HG03175 (cell line): ENCODE data around the gene HOXC10.

Source experiments
- ATAC-seq: cut with Tn5 transposase; IDR thresholded peaks from one replicate; pipeline ENCODE4 v1.9.1; 2021; ENCODE audit warnings: mild to moderate bottlenecking, moderate library complexity; ENCODE audit not compliant: unreplicated experiment

Gene HOXC10

DNA sequence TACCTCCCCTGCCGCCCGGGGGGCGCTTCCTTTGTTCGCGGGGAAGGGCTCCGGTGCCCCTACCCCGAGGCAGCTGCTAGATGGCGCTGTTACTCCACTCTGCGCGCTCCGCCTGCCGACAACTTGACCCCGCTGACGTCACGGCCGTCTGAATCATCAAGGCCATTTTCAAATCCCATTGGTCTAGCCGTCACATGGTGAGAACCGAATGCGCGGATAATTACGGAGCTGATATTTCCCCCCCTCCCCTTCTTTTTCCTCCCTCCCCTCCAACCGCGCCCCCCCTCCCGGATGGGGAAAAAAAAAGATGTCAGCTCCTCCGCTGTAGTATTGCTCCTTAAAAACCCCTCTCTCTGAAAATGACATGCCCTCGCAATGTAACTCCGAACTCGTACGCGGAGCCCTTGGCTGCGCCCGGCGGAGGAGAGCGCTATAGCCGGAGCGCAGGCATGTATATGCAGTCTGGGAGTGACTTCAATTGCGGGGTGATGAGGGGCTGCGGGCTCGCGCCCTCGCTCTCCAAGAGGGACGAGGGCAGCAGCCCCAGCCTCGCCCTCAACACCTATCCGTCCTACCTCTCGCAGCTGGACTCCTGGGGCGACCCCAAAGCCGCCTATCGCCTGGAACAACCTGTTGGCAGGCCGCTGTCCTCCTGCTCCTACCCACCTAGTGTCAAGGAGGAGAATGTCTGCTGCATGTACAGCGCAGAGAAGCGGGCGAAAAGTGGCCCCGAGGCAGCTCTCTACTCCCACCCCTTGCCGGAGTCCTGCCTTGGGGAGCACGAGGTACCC is at the start of gene HOXC10:
Gene HOXC10, plus strand, starts transcription at position 246 of the 791 bp plus-strand sequence. Its CDS starts 114 bp downstream, at position 360.
- ATAC-seq: no peak

DNA sequence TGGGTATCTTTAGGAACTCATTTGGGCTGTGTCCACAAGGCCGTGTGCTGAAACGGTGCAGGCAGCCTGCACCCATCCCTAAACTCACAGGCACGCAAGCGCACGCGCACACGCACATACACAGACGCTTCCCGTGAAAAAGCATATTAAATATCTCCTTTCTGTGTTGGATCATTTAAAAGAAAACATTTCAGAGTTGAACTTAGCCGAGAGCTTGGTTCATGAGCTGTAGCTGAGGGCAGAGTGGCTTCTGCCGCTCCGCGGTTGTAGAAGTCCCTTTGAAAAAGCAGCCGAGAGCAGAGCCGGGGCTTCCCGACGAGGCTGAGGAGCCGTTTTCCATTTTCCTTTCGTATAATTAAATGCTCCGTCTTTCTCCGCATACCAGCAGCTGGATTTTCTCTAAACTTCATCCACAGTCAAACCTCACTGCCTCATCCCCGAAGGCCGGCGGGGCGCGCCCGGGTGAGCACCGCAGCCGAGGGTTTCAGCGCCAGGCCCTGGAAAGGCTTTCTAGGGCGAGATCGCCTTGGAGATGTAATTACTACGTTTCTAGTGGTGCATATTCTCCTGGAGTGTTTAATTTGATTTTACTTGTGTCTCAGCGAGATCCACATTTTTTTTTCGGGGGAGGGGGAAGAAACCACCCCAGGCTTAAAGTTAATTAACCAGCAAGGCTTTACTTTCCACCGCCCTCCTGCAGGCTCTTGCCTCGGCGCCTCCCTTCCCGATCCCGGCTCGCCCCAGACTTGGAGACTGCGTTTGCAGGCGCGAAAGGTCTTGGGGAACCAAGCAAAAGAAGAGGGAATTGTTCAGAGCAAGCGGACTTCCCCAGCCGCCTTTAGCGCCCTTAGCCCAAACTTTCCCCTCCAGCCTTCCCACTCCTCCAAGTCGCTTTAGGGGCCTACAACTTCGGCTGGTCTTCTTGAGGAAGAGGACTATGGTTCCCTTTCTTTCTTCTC is 49.3 kb upstream of the HOXC10 start:
- ATAC-seq: no peak

- ATAC-seq: no peak
These were observed 47.8 kb upstream of the HOXC10 start for GRCh38 chr12:53937099-53937498.

GRCh38 chr12:53937596-53938325 is 47.2 kb upstream of the HOXC10 start:
- no peak for ATAC-seq

DNA sequence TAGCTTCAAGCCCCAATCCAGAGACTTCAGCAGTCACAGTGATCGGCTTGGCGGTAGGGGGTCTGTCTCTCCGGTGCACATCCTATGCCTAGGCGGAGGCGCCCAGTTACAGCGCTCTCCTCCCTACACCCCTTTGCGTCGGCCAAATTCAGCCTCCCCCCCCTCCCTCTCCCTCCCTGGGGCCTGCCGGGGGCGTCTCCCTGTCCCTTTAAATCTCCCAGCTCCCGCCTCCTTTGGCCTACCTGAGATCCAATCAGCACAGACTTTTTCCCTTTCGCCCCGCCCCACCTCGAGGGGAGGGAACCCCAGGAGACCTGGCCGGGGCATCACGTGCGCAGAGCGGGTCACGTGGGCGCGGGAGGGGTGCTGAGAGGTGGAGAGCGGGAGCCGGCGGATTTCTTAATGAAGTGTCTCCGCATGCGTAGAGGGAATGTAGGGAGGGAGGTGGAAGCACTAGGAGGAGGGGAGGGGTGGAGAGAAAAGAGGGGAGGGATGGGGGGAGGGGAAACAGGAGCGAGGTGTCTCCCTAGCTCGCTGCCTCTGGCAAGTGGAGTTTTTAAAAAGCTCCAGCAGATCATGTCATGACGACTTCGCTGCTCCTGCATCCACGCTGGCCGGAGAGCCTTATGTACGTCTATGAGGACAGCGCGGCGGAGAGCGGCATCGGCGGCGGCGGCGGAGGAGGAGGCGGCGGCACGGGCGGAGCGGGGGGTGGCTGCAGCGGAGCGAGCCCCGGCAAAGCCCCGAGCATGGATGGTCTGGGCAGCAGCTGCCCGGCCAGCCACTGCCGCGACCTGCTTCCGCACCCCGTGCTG is 46.4 kb upstream of the HOXC10 start, which contains the start of gene HOXC13:
Gene HOXC13, plus strand, starts transcription at position 506 of the 815 bp plus-strand sequence. Its CDS starts 76 bp downstream, at position 582.
- no peak for ATAC-seq

- ATAC-seq: no peak
These were observed 45.5 kb upstream of the HOXC10 start for GRCh38 chr12:53939141-53940108.

DNA sequence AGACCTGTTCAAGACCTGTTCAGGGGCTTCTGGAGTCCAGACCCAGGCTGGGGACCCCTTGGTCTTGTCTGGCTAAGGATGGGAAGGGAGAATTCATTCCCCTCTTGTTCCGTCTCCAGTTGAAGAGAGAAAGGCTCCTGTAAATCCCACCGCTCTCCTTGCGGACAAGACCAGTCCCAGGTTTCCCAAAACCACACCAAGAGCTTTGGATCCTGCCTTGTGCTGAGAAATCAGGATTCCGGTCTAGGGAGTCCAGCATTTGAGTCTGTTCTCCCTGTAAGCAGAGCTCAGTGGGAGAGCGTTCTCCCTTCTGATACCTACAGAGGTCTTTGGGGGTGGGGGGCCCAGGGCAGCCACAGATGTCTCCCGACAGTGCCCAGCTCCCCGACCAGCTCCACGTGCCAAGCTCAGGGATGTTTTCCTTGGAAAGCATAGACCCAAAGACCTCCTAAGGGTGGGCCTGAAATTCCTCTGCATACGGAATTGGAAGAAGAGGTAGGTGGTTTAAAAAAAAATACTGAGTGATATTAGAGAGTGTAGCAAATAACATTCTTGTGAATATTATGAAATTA is 44.4 kb upstream of the HOXC10 start:
- ATAC-seq: no peak

GRCh38 chr12:53941187-53941586 is 43.8 kb upstream of the HOXC10 start:
- no peak for ATAC-seq

- no peak for ATAC-seq
These were observed 43.2 kb upstream of the HOXC10 start for GRCh38 chr12:53941750-53942149.

DNA sequence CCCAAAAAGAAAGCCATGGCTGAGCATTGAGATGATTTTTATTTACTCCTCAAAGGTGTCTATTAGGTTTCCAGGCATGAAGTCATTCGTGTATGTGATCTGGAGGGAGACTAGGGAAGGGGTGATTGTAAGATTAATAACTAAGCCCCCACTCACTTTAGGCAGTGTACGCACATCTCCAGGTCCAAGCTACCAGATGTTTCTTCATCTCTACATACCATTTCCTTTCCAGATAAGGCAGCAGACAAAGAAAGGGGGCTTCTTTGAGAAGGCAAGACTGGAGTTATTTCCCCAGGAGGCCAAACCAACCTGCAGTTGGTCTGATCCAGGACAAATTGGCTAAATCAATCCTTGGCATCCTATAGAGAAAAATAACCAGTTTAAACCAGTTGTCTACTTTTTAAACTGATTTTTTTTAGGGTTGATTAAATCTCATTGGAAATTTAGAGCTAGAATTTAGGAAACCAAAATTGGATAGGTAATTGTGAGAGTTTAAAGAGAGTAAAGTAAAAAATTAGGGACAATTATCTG is 42.4 kb upstream of the HOXC10 start:
- ATAC-seq: no peak

DNA sequence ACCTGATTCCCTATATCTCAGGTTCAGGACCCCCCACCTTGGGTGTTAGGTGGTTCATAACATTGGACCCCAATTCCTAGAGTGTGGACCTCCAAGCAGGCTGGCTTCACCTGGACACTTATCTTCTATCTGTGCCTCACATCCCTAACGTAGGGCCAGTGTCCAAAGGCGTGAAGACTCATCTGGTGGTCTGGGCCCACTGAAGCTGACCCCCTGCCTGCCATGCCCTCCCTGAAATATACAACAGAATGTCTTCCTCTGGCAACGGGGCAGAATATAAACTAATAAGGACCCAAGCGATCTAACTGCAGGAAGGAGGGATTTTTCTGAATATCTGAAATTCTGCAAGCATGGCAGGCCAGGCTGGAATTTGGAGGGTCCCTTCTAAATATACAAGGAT is 40.7 kb upstream of the HOXC10 start:
- ATAC-seq: no peak

GRCh38 chr12:53944907-53945847 is 39.8 kb upstream of the HOXC10 start:
- ATAC-seq: no peak

DNA sequence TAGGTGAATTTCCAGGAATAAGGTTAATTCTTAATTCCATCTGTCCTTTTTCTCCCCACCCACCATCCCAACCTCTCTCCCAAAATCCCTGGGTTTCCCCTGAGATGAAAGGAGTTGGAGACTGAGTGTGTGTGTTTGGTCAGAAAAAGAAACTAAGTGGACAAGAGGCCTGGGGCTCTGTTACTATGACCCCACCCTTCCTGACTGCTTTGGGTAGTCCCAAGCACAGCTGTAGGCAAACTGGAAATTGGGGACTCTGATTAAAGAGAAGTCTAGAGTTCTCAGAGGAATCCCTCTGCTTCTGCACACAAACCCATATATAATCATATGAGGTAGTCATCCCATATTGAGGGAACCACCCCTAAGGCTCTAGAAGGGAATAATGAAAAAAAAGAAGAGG is 37.2 kb upstream of the HOXC10 start:
- no peak for ATAC-seq

GRCh38 chr12:53948650-53949593 is 36.0 kb upstream of the HOXC10 start:
- no peak for ATAC-seq

GRCh38 chr12:53949631-53950436 is 35.1 kb upstream of the HOXC10 start:
- no peak for ATAC-seq
